WTC11 (cell line): Measurements from ENCODE around the gene GPX1. TPM values are rescaled to one million over a fixed set of nuclear protein-coding genes. Genes with fewer than 3 reads are reported as not detected.

Experiments
- ATAC-seq: fragments of 200-7000 bp; cut with Tn5 transposase; 2 replicates; pipeline ENCODE4 v1.10.0; 2021; ENCODE audit warnings: mild to moderate bottlenecking, moderate library complexity
- CTCF ChIA-PET: fragments of 300-600 bp; sonication (Branson Sonifier 250); formaldehyde crosslinking; loops from one replicate; lab custom pipeline; 2021; ENCODE audit warnings: antibody characterized with exemption; lab: Charles Lee
- POLR2A ChIA-PET: fragments of 350-600 bp; sonication (Branson Sonifier 250); formaldehyde crosslinking; loops from one replicate; lab custom pipeline; 2021; ENCODE audit warnings: antibody characterized with exemption; lab: Charles Lee
- DNase-seq: peaks from one replicate; pipeline ENCODE4 v3.0.0; 2021; ENCODE audit warnings: low spot score
- H3K27ac Mint-ChIP-seq: 2 replicates; pipeline ENCODE4 v1.8.0; 2021; ENCODE audit warnings: mixed read lengths
- H3K27me3 Mint-ChIP-seq: 2 replicates; pipeline ENCODE4 v1.8.0; 2021; ENCODE audit warnings: low read depth, mild to moderate bottlenecking, moderate library complexity, mixed read lengths
- H3K36me3 Mint-ChIP-seq: 2 replicates; pipeline ENCODE4 v1.8.0; 2021; ENCODE audit warnings: mixed read lengths
- H3K4me1 Mint-ChIP-seq: 2 replicates; pipeline ENCODE4 v1.8.0; 2022; ENCODE audit warnings: mixed read lengths
- H3K4me3 Mint-ChIP-seq: 2 replicates; pipeline ENCODE4 v1.8.0; 2021; ENCODE audit warnings: mild to moderate bottlenecking, moderate library complexity, mixed read lengths
- H3K9me3 Mint-ChIP-seq: 2 replicates; pipeline ENCODE4 v1.8.0; 2021; ENCODE audit warnings: mixed read lengths
- ATF1 ChIP-seq: sonication (generic); formaldehyde crosslinking; IDR thresholded peaks from 2 replicates; pipeline ENCODE4 v1.8.1; 2023; ENCODE audit warnings: mild to moderate bottlenecking, moderate library complexity, missing genetic modification reagents
- CTCF ChIP-seq: fragments of 200-600 bp; IDR thresholded peaks from 2 replicates; pipeline ENCODE4 v1.8.0; 2022; ENCODE audit warnings: antibody characterized with exemption
- FOXK1 ChIP-seq: sonication (generic); formaldehyde crosslinking; IDR thresholded peaks from 2 replicates; pipeline ENCODE4 v1.8.0; 2022; ENCODE audit warnings: mild to moderate bottlenecking, moderate library complexity, missing genetic modification reagents
- HMGA2 ChIP-seq: fragments of 250-450 bp; sonication (Bioruptor Pico); IDR thresholded peaks from 2 replicates; pipeline ENCODE4 v1.4.0; 2021; ENCODE audit warnings: mild to moderate bottlenecking, moderate library complexity
- IRF2 ChIP-seq: sonication (generic); formaldehyde crosslinking; IDR thresholded peaks from 2 replicates; pipeline ENCODE4 v1.8.0; 2022; ENCODE audit warnings: low read depth, missing genetic modification reagents, borderline replicate concordance
- JAZF1 ChIP-seq: fragments of 250-450 bp; sonication (Bioruptor Pico); IDR thresholded peaks from 2 replicates; pipeline ENCODE4 v1.9.0; 2021; ENCODE audit warnings: moderate library complexity, mild to moderate bottlenecking, inconsistent platforms
- KAT7 ChIP-seq: sonication (generic); formaldehyde crosslinking; IDR thresholded peaks from 2 replicates; pipeline ENCODE4 v1.8.1; 2023; ENCODE audit warnings: missing genetic modification reagents, mild to moderate bottlenecking, borderline replicate concordance
- MXD4 ChIP-seq: fragments of 250-450 bp; sonication (Bioruptor Pico); IDR thresholded peaks from 2 replicates; pipeline ENCODE4 v1.8.0; 2021; ENCODE audit warnings: mild to moderate bottlenecking, moderate library complexity, borderline replicate concordance
- MYBL2 ChIP-seq: sonication (generic); formaldehyde crosslinking; IDR thresholded peaks from 2 replicates; pipeline ENCODE4 v1.8.1; 2023; ENCODE audit warnings: mild to moderate bottlenecking, moderate library complexity, missing genetic modification reagents
- NFATC4 ChIP-seq: fragments of 250-450 bp; sonication (Bioruptor Pico); IDR thresholded peaks from 2 replicates; pipeline ENCODE4 v1.9.0; 2021; ENCODE audit warnings: mild to moderate bottlenecking
- NFYB ChIP-seq: sonication (generic); formaldehyde crosslinking; conservative IDR thresholded peaks from 2 replicates; pipeline ENCODE4 v1.8.0; 2022; ENCODE audit warnings: low read depth, missing genetic modification reagents
- NR3C1 ChIP-seq: sonication (generic); formaldehyde crosslinking; conservative IDR thresholded peaks from 2 replicates; pipeline ENCODE4 v1.8.1; 2023; ENCODE audit warnings: low read depth, mild to moderate bottlenecking, missing genetic modification reagents
- OVOL2 ChIP-seq: fragments of 250-450 bp; sonication (Bioruptor Pico); IDR thresholded peaks from 2 replicates; pipeline ENCODE4 v1.9.0; 2021; ENCODE audit warnings: mild to moderate bottlenecking, borderline replicate concordance
- RORB ChIP-seq: fragments of 250-450 bp; sonication (Bioruptor Pico); IDR thresholded peaks from 2 replicates; pipeline ENCODE4 v1.9.0; 2021; ENCODE audit warnings: mild to moderate bottlenecking
- ZNF121 ChIP-seq: sonication (generic); formaldehyde crosslinking; IDR thresholded peaks from 2 replicates; pipeline ENCODE4 v1.8.0; 2023; ENCODE audit warnings: missing genetic modification reagents
- ZNF416 ChIP-seq: fragments of 250-450 bp; sonication (Bioruptor Pico); IDR thresholded peaks from 2 replicates; pipeline ENCODE4 v1.9.0; 2021; ENCODE audit warnings: mild to moderate bottlenecking, inconsistent platforms
- ZNF512 ChIP-seq: sonication (generic); formaldehyde crosslinking; IDR thresholded peaks from 2 replicates; pipeline ENCODE4 v1.8.1; 2022; ENCODE audit warnings: missing genetic modification reagents, borderline replicate concordance
- total RNA-seq: library from RNA; stranded (reverse); gene quantifications from 3 replicates; pipeline ENCODE4 v1.2.3, GENCODE V29; 2021
- TF ChIP-seq, protein P1 (sequence below): sonication (generic); formaldehyde crosslinking; IDR thresholded peaks from 2 replicates; pipeline ENCODE4 v1.8.1; 2022; ENCODE audit warnings: mild to moderate bottlenecking, moderate library complexity, missing genetic modification reagents
- TF ChIP-seq, protein P2 (sequence below): sonication (generic); formaldehyde crosslinking; IDR thresholded peaks from 2 replicates; pipeline ENCODE4 v1.8.0; 2022; ENCODE audit warnings: mild to moderate bottlenecking, missing genetic modification reagents
- TF ChIP-seq, protein P3 (sequence below): sonication (generic); formaldehyde crosslinking; IDR thresholded peaks from 2 replicates; pipeline ENCODE4 v1.8.0; 2022; ENCODE audit warnings: mild to moderate bottlenecking, missing genetic modification reagents
- TF ChIP-seq, protein P4 (sequence below): sonication (generic); formaldehyde crosslinking; IDR thresholded peaks from 2 replicates; pipeline ENCODE4 v1.8.1; 2023; ENCODE audit warnings: mild to moderate bottlenecking, missing genetic modification reagents
- TF ChIP-seq, protein P5 (sequence below): sonication (generic); formaldehyde crosslinking; IDR thresholded peaks from 2 replicates; pipeline ENCODE4 v1.8.1; 2023; ENCODE audit warnings: mild to moderate bottlenecking, moderate library complexity, missing genetic modification reagents
- TF ChIP-seq, protein P6 (sequence below): sonication (generic); formaldehyde crosslinking; IDR thresholded peaks from 2 replicates; pipeline ENCODE4 v1.8.0; 2023; ENCODE audit warnings: missing genetic modification reagents

GPX1 gene
- total RNA-seq, 1 experiment from 2014 or later, result 323 TPM

DNA sequence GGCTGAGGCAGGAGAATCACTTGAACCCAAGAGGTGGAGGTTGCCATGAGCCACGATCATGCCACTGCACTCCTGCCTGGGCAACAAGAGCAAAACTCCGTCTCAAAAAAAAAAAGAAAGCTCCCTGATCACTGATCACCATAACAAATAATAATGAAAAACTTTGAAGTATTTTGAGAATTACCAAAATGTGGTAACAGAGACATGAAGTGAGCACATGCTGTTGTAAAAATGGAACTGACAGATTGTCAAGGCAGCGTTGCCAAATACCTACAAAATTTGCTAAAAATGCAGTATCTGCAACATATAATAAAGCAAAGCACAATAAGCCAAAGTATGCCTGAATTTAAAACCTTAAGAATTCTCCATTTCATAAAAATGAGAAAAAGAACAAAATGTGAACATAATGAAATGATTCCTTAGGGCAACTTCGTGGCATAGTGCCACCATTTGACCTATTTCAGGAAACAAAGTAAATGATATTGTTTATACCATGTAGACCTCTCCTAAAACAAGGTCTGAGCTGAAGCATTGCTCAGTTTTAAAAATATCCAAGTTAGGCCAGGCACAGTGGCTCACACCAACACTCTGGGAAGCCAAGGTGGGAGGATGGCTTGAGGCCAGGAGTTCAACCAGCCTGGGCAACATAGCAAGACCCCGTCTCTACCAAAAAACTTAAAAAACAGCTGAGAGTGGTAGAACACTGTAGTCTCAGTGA, 24.1 kb downstream of the GPX1 start:
- no peak for ATAC-seq
- DNase-seq, result no peak
- no peaks in the 10 kb centered on the region for H3K27me3 Mint-ChIP-seq
- H3K27ac Mint-ChIP-seq, result no peak overlapping the region
- CTCF ChIA-PET, result interaction anchor here (1.1 kb wide), 1 partner anchor 115 kb away, joined by 5 read pairs; no protein-coding TSS in a partner anchor
- no peak overlapping the region for H3K4me3 Mint-ChIP-seq
- H3K36me3 Mint-ChIP-seq, result peaks cover 39% of the 10 kb centered on the region
- no peak for TF ChIP-seq HMGA2
- TF ChIP-seq, protein P1, sequence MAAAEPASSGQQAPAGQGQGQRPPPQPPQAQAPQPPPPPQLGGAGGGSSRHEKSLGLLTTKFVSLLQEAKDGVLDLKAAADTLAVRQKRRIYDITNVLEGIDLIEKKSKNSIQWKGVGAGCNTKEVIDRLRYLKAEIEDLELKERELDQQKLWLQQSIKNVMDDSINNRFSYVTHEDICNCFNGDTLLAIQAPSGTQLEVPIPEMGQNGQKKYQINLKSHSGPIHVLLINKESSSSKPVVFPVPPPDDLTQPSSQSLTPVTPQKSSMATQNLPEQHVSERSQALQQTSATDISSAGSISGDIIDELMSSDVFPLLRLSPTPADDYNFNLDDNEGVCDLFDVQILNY (CRISPR knock-in tag), result no peak
- TF ChIP-seq, protein P2, sequence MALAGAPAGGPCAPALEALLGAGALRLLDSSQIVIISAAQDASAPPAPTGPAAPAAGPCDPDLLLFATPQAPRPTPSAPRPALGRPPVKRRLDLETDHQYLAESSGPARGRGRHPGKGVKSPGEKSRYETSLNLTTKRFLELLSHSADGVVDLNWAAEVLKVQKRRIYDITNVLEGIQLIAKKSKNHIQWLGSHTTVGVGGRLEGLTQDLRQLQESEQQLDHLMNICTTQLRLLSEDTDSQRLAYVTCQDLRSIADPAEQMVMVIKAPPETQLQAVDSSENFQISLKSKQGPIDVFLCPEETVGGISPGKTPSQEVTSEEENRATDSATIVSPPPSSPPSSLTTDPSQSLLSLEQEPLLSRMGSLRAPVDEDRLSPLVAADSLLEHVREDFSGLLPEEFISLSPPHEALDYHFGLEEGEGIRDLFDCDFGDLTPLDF (CRISPR knock-in tag), result no peak
- peak; percentile 49 for TF ChIP-seq ZNF121 (CRISPR knock-in tag)
- no peak for TF ChIP-seq NR3C1 (CRISPR knock-in tag)
- no peak for TF ChIP-seq NFATC4
- TF ChIP-seq CTCF, result no peak
- TF ChIP-seq, all 79 proteins: peak for 1
- no peaks in the 10 kb centered on the region for H3K9me3 Mint-ChIP-seq
- peaks cover 1% of the 10 kb centered on the region for H3K4me1 Mint-ChIP-seq
- POLR2A ChIA-PET, result no interaction called here

GRCh38 chr3:49333091-49333490, 25.1 kb downstream of the GPX1 start:
- Mint-ChIP-seq H3K27me3 (no peaks in the 10 kb centered on the region), H3K36me3 (peaks cover 39% of the 10 kb centered on the region), H3K4me3 (no peak overlapping the region), H3K4me1 (no peaks in the 10 kb centered on the region), H3K27ac (no peak overlapping the region), H3K9me3 (no peaks in the 10 kb centered on the region)
- POLR2A ChIA-PET, result no interaction called here
- ATAC-seq (no peak), DNase-seq (no peak)
- CTCF ChIA-PET, result interaction anchor here (0.6 to 0.7 kb wide), 2 partner anchors 24 to 42 kb away, joined by 3 read pairs; no protein-coding TSS in a partner anchor
- TF ChIP-seq, protein P3, sequence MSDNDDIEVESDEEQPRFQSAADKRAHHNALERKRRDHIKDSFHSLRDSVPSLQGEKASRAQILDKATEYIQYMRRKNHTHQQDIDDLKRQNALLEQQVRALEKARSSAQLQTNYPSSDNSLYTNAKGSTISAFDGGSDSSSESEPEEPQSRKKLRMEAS (CRISPR knock-in tag), result no peak
- TF ChIP-seq, protein P4, sequence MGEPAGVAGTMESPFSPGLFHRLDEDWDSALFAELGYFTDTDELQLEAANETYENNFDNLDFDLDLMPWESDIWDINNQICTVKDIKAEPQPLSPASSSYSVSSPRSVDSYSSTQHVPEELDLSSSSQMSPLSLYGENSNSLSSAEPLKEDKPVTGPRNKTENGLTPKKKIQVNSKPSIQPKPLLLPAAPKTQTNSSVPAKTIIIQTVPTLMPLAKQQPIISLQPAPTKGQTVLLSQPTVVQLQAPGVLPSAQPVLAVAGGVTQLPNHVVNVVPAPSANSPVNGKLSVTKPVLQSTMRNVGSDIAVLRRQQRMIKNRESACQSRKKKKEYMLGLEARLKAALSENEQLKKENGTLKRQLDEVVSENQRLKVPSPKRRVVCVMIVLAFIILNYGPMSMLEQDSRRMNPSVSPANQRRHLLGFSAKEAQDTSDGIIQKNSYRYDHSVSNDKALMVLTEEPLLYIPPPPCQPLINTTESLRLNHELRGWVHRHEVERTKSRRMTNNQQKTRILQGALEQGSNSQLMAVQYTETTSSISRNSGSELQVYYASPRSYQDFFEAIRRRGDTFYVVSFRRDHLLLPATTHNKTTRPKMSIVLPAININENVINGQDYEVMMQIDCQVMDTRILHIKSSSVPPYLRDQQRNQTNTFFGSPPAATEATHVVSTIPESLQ (CRISPR knock-in tag), result no peak
- TF ChIP-seq, protein P5, sequence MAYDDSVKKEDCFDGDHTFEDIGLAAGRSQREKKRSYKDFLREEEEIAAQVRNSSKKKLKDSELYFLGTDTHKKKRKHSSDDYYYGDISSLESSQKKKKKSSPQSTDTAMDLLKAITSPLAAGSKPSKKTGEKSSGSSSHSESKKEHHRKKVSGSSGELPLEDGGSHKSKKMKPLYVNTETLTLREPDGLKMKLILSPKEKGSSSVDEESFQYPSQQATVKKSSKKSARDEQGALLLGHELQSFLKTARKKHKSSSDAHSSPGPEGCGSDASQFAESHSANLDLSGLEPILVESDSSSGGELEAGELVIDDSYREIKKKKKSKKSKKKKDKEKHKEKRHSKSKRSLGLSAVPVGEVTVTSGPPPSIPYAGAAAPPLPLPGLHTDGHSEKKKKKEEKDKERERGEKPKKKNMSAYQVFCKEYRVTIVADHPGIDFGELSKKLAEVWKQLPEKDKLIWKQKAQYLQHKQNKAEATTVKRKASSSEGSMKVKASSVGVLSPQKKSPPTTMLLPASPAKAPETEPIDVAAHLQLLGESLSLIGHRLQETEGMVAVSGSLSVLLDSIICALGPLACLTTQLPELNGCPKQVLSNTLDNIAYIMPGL (CRISPR knock-in tag), result no peak
- no peak for TF ChIP-seq ZNF416 (CRISPR knock-in tag)
- no peak for TF ChIP-seq ATF1 (CRISPR knock-in tag)
- TF ChIP-seq OVOL2, result no peak
- no peak for TF ChIP-seq JAZF1 (CRISPR knock-in tag)
- no peak for TF ChIP-seq KAT7 (CRISPR knock-in tag)
- TF ChIP-seq ZNF121 (CRISPR knock-in tag), result no peak
- TF ChIP-seq, protein P6, sequence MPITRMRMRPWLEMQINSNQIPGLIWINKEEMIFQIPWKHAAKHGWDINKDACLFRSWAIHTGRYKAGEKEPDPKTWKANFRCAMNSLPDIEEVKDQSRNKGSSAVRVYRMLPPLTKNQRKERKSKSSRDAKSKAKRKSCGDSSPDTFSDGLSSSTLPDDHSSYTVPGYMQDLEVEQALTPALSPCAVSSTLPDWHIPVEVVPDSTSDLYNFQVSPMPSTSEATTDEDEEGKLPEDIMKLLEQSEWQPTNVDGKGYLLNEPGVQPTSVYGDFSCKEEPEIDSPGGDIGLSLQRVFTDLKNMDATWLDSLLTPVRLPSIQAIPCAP (CRISPR knock-in tag), result no peak
- TF ChIP-seq RORB (CRISPR knock-in tag), result no peak
- no peak for TF ChIP-seq NFYB (CRISPR knock-in tag)
- no peak for TF ChIP-seq MXD4 (CRISPR knock-in tag)
- TF ChIP-seq MYBL2 (CRISPR knock-in tag), result no peak
- TF ChIP-seq IRF2 (CRISPR knock-in tag), result no peak
- TF ChIP-seq FOXK1 (CRISPR knock-in tag), result no peak
- TF ChIP-seq ZNF512 (CRISPR knock-in tag), result no peak
